Liver (tissue), 9 donors: ENCODE data around the gene NPRL2. TPM values are rescaled to one million over a fixed set of nuclear protein-coding genes. Genes with fewer than 3 reads are reported as not detected.

Source experiments
- DNase-seq: peaks from one replicate; pipeline ENCODE4 v3.0.0-alpha.2; 2017; ENCODE audit warnings: low spot score
- H3K27ac ChIP-seq, 2 donors: one replicate each; pipeline ENCODE4 v1.7.0; 2013; ENCODE audit warnings: inconsistent platforms in 2 of 2, low read length in 2 of 2, control low read depth in 1 of 2, low read depth in 1 of 2, mild to moderate bottlenecking in 1 of 2
- H3K27me3 ChIP-seq, 4 donors: one replicate each; pipeline versions ENCODE4 v1.6.1 to v1.7.0; 2013; ENCODE audit warnings: low read length in 3 of 4, inconsistent platforms in 1 of 4, mild to moderate bottlenecking in 1 of 4, moderate library complexity in 1 of 4; ENCODE audit not compliant: control insufficient read depth in 4 of 4, insufficient read depth in 4 of 4
- H3K36me3 ChIP-seq, 4 donors: one replicate each; pipeline versions ENCODE4 v1.6.1 to v1.7.0; 2013; ENCODE audit warnings: low read length in 3 of 4, mild to moderate bottlenecking in 3 of 4, low read depth in 1 of 4, moderate library complexity in 1 of 4; ENCODE audit not compliant: control insufficient read depth in 4 of 4, insufficient read depth in 3 of 4
- H3K4me1 ChIP-seq, 4 donors: one replicate each; pipeline versions ENCODE4 v1.6.1 to v1.7.0; 2013; ENCODE audit warnings: low read length in 3 of 4, mild to moderate bottlenecking in 3 of 4, moderate library complexity in 1 of 4; ENCODE audit not compliant: control insufficient read depth in 4 of 4, insufficient read depth in 4 of 4
- H3K4me3 ChIP-seq, 3 donors: one replicate each; pipeline versions ENCODE4 v1.6.1 to v1.7.0; 2013; ENCODE audit warnings: low read length in 3 of 3, control low read depth in 1 of 3, low read depth in 1 of 3, mild to moderate bottlenecking in 1 of 3
- H3K9ac ChIP-seq, 2 donors: one replicate each; pipeline ENCODE4 v1.7.0; 2013; ENCODE audit warnings: low read length in 2 of 2, mild to moderate bottlenecking in 2 of 2, moderate library complexity in 2 of 2, control low read depth in 1 of 2, low read depth in 1 of 2
- H3K9me3 ChIP-seq, 4 donors: one replicate each; pipeline versions ENCODE4 v1.6.1 to v1.7.0; 2013; ENCODE audit warnings: low read length in 3 of 4; ENCODE audit not compliant: control insufficient read depth in 4 of 4
- EGR1 ChIP-seq, 2 donors: IDR thresholded peaks; 2 replicates each; pipeline ENCODE4 v1.6.1; 2016 to 2018; ENCODE audit warnings: antibody characterized with exemption in 2 of 2, low read depth in 2 of 2
- FOXA1 ChIP-seq: IDR thresholded peaks from 2 replicates; pipeline ENCODE4 v1.6.1; 2016; ENCODE audit warnings: antibody characterized with exemption
- FOXA2 ChIP-seq: IDR thresholded peaks from 2 replicates; pipeline ENCODE4 v1.6.1; 2016; ENCODE audit warnings: antibody characterized with exemption
- GABPA ChIP-seq, 2 donors: IDR thresholded peaks in 1 of 2; conservative IDR thresholded peaks in 1 of 2; 2 replicates each; pipeline ENCODE4 v1.6.1; 2016; ENCODE audit warnings: antibody characterized with exemption in 2 of 2, mild to moderate bottlenecking in 1 of 2, moderate library complexity in 1 of 2
- HNF4A ChIP-seq, 2 donors: conservative IDR thresholded peaks; 2 replicates each; pipeline ENCODE4 v1.6.1; 2016; ENCODE audit warnings: antibody characterized with exemption in 2 of 2, mild to moderate bottlenecking in 2 of 2
- HNF4G ChIP-seq: IDR thresholded peaks from 2 replicates; pipeline ENCODE4 v1.6.1; 2016; ENCODE audit warnings: antibody characterized with exemption
- JUND ChIP-seq, 2 donors: IDR thresholded peaks; 2 replicates each; pipeline ENCODE4 v1.6.1; 2016; ENCODE audit warnings: antibody characterized with exemption in 2 of 2
- RXRA ChIP-seq, 2 donors: IDR thresholded peaks; 2 replicates each; pipeline ENCODE4 v1.6.1; 2017 to 2018; ENCODE audit warnings: antibody characterized with exemption in 2 of 2, mild to moderate bottlenecking in 1 of 2
- SP1 ChIP-seq: IDR thresholded peaks from 2 replicates; pipeline ENCODE4 v1.6.1; 2018; ENCODE audit warnings: antibody characterized with exemption, mild to moderate bottlenecking
- TAF1 ChIP-seq: conservative IDR thresholded peaks from 2 replicates; pipeline ENCODE4 v1.6.1; 2016; ENCODE audit warnings: antibody characterized with exemption, mild to moderate bottlenecking
- YY1 ChIP-seq: IDR thresholded peaks from 2 replicates; pipeline ENCODE4 v1.6.1; 2016; ENCODE audit warnings: antibody characterized with exemption, mild to moderate bottlenecking
- WGBS: extraction: QIAGEN DNeasy Blood & Tissue Kit; methylation state at CpG from one replicate; pipeline ENCODE4 v1.1.7; 2013; 5-methylcytosine and 5-hydroxymethylcytosine counted together
- polyA plus RNA-seq, 2 donors: library from polyadenylated mRNA; stranded (reverse) in 1 of 2; unstranded in 1 of 2; fragments of 200-250 nt in 1 of 2; fragments of >200 nt in 1 of 2; fragmentation: Nextera tagmentation in 1 of 2; extraction: Ambion mirVana in 1 of 2; gene quantifications; one replicate each; pipeline versions ENCODE4 v1.2.1 to v1.2.3, GENCODE V29; 2013 to 2015
- total RNA-seq, 2 donors: library from RNA; depleted of rRNA; stranded (reverse); fragments of >200 nt; gene quantifications; one replicate each; pipeline ENCODE4 v1.2.3, GENCODE V29; 2014
- TF ChIP-seq, protein P1 (sequence below): IDR thresholded peaks from 2 replicates; pipeline ENCODE4 v1.6.1; 2016; ENCODE audit warnings: antibody characterized with exemption
- TF ChIP-seq, protein P2 (sequence below): IDR thresholded peaks from 2 replicates; pipeline ENCODE4 v1.6.1; 2016; ENCODE audit warnings: antibody characterized with exemption
- TF ChIP-seq, protein P3 (sequence below): IDR thresholded peaks from 2 replicates; pipeline ENCODE4 v1.6.1; 2016; ENCODE audit warnings: antibody characterized with exemption, mild to moderate bottlenecking
- TF ChIP-seq, protein P4 (sequence below): IDR thresholded peaks from 2 replicates; pipeline ENCODE4 v1.6.1; 2016; ENCODE audit warnings: antibody characterized with exemption
- TF ChIP-seq, protein P5 (sequence below): fragments of 150-350 bp; IDR thresholded peaks from 2 replicates; pipeline ENCODE4 v1.5.1; 2017; ENCODE audit warnings: improper control_type of control experiment, low read depth, low read length; ENCODE audit not compliant: missing input control
- donor health status: healthy.
- donor health status: healthy.
- donor health status: healthy.
- donor health status: healthy.
- donor health status: healthy.

Gene NPRL2
- total and polyA plus RNA-seq, 4 donors = 11.3 to 17.3 (median 14.0) TPM

DNA sequence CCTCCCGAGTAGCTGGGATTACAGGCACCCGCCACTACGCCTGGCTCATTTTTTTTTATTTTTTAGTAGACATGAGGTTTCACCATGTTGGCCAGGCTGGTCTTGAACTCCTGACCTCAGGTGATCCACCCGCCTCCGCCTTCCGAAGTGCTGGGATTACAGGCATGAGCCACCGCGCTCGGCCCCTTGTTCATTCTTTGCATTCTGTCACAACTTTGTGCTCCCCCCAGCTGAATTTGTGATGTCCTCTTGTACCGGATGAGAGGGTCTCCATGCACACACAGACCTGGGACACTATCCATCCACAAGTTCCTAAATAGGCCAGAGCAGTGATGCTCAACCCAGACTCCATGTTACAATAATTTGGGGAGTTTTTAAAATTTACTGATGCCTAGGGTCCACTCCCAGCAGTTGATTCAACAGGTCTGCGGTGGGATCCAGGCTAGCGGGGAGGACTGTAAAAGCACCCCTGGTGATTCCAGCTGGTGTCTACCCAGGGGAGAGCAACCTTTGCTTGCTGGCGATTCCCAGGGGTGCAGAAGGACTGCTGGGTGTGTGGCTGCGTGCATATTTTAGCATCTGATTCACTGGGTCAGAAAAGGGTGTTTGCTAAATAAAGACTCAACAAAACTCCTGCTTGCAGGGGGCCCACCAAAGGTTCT is 11.0 kb downstream of the NPRL2 start:
- Histone ChIP-seq H3K4me1 (peaks cover 6 to 34% (median 16%) of the 10 kb centered on the region in 4 donors), H3K27ac (peak overlapping the region; percentile 34 to 99), H3K9ac (peak overlapping the region in 1 of 2 donors; percentile 62), H3K27me3 (no peaks in the 10 kb centered on the region), H3K36me3 (no peaks in the 10 kb centered on the region), H3K4me3 (peak overlapping the region in 1 of 3 donors; percentile 42), H3K9me3 (no peaks in the 10 kb centered on the region)
- DNase-seq = no peak
- TF ChIP-seq JUND (IDR thresholded peaks at IDR 0.05) = no peak
- TF ChIP-seq FOXA2 = no peak
- no peak for TF ChIP-seq GABPA (IDR thresholded peaks at IDR 0.05 in 1 of 2, conservative IDR thresholded peaks at IDR 0.05 in 1 of 2)
- TF ChIP-seq, protein P1, sequence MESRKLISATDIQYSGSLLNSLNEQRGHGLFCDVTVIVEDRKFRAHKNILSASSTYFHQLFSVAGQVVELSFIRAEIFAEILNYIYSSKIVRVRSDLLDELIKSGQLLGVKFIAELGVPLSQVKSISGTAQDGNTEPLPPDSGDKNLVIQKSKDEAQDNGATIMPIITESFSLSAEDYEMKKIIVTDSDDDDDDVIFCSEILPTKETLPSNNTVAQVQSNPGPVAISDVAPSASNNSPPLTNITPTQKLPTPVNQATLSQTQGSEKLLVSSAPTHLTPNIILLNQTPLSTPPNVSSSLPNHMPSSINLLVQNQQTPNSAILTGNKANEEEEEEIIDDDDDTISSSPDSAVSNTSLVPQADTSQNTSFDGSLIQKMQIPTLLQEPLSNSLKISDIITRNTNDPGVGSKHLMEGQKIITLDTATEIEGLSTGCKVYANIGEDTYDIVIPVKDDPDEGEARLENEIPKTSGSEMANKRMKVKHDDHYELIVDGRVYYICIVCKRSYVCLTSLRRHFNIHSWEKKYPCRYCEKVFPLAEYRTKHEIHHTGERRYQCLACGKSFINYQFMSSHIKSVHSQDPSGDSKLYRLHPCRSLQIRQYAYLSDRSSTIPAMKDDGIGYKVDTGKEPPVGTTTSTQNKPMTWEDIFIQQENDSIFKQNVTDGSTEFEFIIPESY = no peak
- TF ChIP-seq, protein P2, sequence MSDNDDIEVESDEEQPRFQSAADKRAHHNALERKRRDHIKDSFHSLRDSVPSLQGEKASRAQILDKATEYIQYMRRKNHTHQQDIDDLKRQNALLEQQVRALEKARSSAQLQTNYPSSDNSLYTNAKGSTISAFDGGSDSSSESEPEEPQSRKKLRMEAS = no peak
- TF ChIP-seq, protein P3, sequence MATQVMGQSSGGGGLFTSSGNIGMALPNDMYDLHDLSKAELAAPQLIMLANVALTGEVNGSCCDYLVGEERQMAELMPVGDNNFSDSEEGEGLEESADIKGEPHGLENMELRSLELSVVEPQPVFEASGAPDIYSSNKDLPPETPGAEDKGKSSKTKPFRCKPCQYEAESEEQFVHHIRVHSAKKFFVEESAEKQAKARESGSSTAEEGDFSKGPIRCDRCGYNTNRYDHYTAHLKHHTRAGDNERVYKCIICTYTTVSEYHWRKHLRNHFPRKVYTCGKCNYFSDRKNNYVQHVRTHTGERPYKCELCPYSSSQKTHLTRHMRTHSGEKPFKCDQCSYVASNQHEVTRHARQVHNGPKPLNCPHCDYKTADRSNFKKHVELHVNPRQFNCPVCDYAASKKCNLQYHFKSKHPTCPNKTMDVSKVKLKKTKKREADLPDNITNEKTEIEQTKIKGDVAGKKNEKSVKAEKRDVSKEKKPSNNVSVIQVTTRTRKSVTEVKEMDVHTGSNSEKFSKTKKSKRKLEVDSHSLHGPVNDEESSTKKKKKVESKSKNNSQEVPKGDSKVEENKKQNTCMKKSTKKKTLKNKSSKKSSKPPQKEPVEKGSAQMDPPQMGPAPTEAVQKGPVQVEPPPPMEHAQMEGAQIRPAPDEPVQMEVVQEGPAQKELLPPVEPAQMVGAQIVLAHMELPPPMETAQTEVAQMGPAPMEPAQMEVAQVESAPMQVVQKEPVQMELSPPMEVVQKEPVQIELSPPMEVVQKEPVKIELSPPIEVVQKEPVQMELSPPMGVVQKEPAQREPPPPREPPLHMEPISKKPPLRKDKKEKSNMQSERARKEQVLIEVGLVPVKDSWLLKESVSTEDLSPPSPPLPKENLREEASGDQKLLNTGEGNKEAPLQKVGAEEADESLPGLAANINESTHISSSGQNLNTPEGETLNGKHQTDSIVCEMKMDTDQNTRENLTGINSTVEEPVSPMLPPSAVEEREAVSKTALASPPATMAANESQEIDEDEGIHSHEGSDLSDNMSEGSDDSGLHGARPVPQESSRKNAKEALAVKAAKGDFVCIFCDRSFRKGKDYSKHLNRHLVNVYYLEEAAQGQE = no peak
- no peak for TF ChIP-seq HNF4G
- no peak for TF ChIP-seq SP1
- 78% methylated on average over 14 of the region's 14 CpGs for WGBS

DNA sequence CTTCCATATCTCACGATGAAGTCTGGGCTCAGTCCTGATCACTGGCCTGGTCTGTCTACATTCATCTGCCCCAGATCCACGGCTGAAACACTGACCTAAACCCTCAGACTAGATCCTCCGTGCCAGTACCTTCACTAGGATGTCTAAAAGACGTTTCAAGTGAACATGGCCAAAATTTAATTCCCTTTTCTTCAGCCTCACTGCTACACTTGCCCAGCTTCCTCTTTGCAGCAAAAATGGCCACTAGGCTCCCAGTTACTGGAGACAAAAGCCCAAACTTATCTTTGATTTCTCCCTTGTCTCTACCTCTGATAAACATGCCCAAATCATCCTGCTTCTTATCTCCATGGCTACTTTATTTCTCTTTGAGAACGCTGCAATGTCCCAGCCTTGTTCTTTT is 11.6 kb downstream of the NPRL2 start:
- H3K9ac ChIP-seq = peak overlapping the region in 1 of 2 donors; percentile 52
- peaks cover 6 to 40% (median 20%) of the 10 kb centered on the region in 4 donors for H3K4me1 ChIP-seq
- peak overlapping the region; percentile 92 to 99 for H3K27ac ChIP-seq
- no peaks in the 10 kb centered on the region for H3K36me3 ChIP-seq
- H3K27me3 ChIP-seq = no peaks in the 10 kb centered on the region
- 74% methylated on average over 5 of the region's 5 CpGs for WGBS
- no peak for DNase-seq
- H3K4me3 ChIP-seq = peak overlapping the region in 1 of 3 donors; percentile 12
- H3K9me3 ChIP-seq = no peaks in the 10 kb centered on the region
- TF ChIP-seq FOXA1 (no peak), JUND (IDR thresholded peaks at IDR 0.05) (no peak), SP1 (no peak), YY1 (no peak), GABPA (IDR thresholded peaks at IDR 0.05 in 1 of 2, conservative IDR thresholded peaks at IDR 0.05 in 1 of 2) (no peak), HNF4A (conservative IDR thresholded peaks at IDR 0.05) (no peak), TAF1 (no peak), FOXA2 (no peak), HNF4G (no peak), EGR1 (IDR thresholded peaks at IDR 0.05; ENCODE audit: low read depth in 2 of 2) (no peak), RXRA (IDR thresholded peaks at IDR 0.05) (no peak)
- TF ChIP-seq, protein P4, sequence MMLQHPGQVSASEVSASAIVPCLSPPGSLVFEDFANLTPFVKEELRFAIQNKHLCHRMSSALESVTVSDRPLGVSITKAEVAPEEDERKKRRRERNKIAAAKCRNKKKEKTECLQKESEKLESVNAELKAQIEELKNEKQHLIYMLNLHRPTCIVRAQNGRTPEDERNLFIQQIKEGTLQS = no peak
- TF ChIP-seq, protein P2 = no peak
- TF ChIP-seq, protein P3 = no peak
- TF ChIP-seq, protein P5, sequence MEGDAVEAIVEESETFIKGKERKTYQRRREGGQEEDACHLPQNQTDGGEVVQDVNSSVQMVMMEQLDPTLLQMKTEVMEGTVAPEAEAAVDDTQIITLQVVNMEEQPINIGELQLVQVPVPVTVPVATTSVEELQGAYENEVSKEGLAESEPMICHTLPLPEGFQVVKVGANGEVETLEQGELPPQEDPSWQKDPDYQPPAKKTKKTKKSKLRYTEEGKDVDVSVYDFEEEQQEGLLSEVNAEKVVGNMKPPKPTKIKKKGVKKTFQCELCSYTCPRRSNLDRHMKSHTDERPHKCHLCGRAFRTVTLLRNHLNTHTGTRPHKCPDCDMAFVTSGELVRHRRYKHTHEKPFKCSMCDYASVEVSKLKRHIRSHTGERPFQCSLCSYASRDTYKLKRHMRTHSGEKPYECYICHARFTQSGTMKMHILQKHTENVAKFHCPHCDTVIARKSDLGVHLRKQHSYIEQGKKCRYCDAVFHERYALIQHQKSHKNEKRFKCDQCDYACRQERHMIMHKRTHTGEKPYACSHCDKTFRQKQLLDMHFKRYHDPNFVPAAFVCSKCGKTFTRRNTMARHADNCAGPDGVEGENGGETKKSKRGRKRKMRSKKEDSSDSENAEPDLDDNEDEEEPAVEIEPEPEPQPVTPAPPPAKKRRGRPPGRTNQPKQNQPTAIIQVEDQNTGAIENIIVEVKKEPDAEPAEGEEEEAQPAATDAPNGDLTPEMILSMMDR = no peak
- TF ChIP-seq, protein P1 = no peak
